GM19238 (cell line): Measurements from ENCODE around the gene CYP19A1.
"Not testable (repeated sequence)": the region's sequence is repeated elsewhere in the genome, so short reads cannot be mapped to it uniquely, and the experiment has no call there.

Experiments used
- DNase-seq: peaks from one replicate; pipeline ENCODE4 v3.0.0; 2011; ENCODE audit warnings: low spot score; ENCODE audit not compliant: insufficient read length

Gene CYP19A1

DNA sequence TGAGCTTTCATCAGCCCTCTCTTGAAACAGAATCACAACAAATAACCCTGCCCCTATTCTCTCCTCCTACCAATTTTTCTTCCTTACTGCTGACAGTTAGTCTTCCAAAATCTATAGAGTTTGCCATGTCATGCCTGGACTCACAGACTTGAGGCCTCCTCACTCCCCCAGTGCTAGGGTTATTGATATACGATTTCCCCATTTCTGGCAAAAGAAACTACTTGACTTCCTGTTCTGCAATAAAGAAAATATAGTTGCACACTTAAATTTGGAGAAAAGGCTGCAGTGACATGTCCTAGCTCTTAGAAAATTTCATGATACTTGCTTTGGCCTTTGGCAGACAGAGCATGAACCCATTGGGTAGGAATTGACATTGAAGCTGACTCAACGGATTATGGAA is 75.9 kb downstream of the CYP19A1 start:
- no peak for DNase-seq

DNA sequence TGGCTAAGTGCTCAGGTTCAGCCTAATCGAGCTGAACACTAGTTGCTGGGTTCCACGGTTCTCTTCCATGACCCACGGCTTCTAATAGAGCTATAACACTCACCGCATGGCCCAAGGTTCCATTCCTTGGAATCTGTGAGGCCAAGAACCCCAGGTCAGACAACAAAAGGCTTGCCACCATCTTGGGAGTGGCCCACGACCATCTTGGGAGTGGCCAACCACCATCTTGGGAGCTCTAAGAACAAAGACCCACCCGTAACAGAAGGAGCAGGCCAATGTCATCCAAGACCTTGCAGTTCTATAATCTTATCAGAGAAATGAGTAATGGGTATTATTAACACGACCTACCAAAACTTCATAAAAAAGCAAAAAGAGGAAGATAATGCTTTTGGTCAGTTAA is 77.3 kb downstream of the CYP19A1 start:
- DNase-seq = not testable (repeated sequence)

DNA sequence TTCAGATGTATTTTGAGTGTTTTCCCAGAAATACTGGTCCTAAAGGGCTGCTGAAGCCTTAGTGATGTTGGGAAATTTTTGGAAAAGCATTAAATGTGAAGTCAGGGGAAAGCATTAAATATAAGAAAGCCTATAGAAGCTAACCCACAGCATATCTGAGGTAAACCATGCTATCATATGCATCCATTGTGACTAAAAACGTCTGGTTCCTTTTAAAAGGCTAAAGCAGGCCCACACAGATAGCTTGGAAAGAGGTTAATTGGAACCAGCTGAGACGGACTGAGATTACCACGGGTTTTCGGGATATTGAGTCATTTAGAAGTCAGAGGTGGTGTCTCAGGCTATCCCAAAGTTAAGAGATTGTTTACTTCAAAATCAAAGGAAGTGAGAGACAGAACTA is 78.2 kb downstream of the CYP19A1 start:
- DNase-seq = no peak

DNA sequence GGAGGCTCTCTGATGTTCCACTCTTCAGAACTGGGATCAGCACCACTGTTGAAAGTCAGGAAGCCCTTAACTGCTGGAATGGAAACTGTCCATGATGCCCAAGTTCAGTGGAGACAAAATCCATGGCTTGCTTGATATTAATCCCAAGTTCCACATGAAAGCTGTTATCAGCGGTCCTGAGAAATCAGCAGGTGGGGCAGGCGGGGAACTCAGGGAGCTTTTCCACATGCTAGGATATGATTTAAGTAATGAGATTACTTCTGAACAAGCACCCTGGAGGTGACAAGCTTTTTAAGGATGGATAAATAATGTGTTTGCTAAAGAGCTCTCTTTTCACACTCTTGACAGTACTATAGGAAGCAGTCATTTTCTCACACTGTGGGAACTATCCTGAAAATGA is 82.9 kb downstream of the CYP19A1 start:
- DNase-seq = no peak

DNA sequence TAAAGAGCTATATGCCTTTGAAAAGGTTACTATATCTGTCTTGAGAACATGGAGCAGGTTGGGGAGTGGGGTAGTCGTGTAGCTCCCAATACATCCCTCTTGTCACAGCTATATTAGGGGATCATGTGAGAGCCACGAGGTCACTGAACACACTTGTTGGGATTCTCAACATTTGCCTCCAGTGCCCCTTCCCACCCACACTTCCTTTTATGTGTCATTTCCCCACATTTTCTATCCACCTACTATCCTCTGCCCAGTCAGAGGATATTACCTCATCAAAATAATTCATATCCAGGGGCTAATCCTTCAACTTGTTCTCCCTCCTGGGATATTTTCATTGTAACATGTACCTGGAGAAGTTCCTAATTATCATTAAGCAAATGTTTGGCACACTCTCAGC is 85.0 kb downstream of the CYP19A1 start:
- DNase-seq = no peak

DNA sequence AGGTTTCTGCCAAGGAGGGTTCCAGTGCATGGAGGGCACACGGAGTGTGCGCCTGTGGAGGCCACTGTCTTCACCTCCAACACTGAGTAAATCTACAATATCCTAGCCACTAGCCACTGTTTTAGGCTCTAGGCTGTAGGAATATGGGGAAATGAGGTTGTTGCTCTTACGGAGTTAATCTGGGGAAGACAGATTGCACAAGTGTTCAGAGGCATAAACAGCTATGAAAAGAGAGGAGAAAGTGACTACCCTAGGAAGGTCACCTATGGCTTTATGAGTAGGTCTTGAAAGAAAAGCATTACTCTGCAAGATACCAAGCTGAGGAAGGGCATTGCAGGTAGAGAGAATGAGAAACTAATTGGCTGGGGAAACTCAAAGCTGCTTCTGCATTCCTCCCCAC is 85.7 kb downstream of the CYP19A1 start:
- DNase-seq = no peak

DNA sequence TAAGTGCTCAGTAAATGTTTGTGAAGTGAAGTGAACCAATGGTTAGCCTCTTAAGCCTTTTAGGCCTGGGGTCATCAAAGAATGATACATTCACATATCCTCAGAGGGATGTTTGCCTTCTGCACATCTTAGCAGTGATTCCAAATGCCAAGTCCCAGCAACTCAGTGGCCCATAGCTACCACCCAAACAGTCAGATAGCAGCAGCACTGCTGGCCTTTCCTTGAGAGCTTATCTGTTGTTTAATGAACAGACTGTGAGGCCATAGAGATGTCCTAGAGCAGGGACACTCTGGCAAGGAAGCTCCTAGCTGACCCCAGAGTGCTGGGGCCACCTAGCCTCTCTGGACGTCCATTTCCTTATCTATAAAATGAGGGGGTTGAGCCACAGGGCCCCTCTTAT is 86.8 kb downstream of the CYP19A1 start:
- DNase-seq = no peak

DNA sequence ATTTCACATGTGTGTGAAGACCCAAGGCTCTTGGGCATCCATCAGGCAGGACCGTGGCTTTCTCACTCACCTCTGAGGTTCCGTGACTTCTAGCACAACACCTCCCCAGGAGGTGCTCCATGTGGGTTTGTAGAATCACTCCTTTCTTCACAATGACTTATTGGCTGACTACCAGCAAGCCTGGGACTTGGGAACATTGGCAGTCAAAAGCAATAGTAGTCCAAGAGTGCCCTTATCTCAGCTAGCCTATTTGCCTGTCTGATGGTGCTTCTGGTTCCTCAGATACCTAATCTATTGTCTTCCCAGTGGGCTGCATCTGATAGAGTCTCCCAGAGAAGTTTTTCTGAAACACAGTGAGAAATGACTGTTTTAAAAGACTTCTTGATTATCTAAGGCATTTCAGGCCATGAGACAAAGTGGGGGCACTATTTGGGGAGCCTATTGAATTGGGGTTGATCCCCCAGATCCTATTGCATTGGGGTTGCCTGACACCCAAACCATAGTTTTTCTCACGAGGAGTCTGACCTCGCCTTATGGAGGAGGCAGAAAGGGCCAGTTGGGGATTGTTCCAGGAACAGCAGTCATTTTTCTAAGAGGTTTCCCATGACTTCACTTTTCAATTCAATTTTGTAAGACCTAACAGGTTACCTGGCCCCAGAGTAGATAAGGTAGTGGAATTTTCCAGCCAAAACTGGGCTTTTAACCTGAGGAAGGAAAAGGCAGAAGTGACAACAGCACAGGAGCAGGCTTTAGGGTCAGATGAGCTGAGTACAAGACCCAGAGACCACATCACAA is 88.0 kb downstream of the CYP19A1 start:
- no peak for DNase-seq

DNA sequence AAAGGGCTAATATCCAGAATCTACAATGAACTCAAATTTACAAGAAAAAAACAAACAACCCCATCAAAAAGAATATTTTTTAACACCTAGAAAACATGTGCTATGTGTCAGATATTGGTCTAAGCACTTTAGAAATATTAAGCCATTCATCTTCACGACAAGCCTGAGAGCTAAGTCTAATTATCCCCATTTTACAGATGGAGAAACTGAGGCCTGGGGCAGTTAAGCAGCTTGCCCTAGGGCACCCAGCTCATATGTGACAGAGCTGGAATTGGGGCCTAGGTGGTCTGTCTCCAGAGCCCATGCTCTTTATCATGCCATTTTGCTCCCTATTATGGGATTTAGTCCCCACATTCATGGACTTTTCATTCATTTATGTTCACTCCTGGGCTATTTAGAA is 92.8 kb downstream of the CYP19A1 start:
- no peak for DNase-seq

DNA sequence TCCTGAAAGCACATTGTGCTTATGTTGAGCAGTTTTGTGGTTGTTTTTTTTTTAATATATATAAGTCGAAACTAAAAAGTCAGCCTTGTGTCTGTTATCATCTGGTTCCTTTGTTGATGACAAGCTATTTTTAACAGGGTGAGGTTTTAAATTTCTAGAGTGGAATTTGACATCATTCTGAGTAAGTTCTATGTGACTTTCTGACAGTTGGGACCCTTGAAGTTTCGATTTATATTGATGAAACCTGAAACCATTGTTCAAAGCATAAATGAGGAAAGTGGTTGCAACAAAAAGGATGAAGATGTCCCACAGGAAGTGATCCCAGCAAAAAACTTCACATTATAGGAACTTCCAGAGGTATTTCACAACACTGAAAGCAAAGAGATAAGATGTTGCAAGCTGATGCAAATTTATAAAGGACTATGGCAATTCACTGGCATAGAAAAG is 94.0 kb downstream of the CYP19A1 start:
- DNase-seq = no peak

DNA sequence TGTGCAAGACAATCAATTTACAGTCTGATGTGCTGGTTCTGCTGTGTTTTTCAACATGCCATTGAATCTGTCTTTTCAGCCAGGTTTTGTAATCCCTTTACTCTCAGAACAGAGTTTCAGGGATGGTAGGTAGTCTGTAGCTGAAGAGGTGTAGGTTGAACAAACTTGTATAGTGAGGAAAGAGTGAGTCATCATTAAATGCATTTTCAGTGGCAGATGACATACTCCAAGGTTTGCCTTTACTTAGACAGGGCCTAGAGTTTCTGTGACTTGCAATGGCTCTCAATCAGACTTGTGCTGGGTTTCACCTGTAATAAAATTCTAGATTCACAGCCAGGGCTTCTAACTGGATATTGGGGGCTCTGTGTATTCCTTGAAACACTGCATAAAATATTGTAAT is 94.6 kb downstream of the CYP19A1 start:
- no peak for DNase-seq

DNA sequence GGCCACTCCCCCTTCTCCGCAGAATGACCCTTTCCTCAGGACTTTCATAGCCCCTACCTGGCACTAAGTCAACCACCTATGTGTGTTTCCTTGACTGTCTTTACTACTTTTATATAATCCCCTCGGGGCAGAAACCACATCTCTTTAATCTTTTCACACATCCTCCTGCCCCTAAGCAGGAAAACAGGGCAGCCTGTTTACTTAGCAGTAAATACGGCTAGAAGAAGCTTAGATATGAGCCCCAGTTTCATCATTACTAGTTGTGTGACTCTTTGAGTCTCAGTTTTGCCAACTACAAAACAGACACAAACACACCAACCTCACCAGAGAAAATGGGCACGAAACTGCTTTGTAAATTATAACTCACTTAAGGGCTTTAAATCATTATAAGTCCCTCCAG is 98.3 kb downstream of the CYP19A1 start:
- no peak for DNase-seq

DNA sequence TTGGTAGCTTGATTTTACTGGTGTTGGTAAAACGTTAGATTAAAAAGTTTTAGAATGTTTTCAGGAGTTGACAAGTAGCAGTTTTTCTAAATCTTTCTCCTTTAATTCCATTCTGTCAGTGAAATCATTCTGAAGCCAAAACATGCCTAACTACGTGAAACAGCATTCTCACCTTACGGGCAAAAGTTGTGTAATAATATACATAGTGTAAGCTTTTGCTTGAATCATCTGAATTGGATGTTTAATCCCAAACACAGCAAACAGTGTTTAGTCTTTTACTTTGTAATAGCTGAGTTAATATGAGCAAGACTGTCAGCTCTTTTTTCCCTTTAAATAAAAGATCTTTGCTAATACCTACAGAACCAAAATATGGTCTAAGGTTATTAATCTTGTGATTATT is 100.6 kb downstream of the CYP19A1 start:
- DNase-seq = no peak

DNA sequence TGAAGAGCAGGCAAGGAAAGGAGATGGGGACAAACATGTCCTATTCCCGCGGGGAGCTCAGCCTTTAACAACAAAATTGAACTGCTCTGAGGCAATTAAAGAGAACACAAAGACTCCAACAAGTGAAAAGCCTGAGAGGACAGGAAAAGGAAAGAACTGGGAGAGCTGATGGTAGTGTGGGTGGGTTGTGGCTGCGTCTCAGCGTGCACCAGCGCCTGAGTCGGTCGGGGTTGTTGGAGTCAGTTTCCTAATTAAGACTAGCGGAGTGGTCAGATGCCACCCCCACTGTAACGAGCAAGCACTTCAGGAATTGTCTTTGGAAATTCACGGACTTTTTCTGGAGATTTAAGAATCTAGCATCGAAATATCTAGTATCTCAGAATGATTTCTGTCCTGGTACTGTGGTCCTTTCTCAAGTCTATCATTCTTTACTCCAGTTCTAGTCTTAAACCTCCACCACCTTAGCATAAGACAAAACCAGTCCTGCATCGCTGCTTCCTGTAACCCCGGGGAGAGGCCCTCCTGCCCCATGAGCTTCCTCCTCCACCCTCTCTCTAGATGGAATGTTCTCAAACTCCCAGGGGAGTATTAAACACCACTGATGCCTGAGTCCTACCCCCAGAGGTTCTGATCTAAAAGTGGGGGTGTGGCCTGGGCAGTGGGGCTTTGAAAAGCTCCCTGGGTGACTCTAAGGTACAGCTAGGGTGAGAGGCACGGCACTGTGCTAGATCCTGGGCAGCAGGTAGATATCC is 104.0 kb downstream of the CYP19A1 start:
- DNase-seq = no peak

DNA sequence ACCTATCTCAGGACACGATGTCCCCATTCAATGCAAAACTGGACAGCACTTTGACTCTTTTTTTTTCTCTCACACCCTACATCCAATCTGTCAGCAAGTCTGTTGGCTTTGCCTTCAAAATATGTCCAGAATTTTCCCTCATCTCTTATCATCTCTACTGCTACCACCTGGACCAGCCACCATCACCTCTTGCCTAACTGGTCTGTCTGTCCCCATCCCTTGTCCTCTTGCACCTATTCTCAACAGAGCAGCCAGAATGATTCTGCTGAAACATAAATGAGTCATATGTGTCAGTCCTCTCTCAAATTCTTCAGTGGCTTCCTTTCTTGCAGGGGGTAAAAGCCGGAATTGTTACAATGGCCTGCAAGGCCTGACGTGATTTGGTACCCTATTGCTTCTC is 105.8 kb downstream of the CYP19A1 start:
- no peak for DNase-seq

DNA sequence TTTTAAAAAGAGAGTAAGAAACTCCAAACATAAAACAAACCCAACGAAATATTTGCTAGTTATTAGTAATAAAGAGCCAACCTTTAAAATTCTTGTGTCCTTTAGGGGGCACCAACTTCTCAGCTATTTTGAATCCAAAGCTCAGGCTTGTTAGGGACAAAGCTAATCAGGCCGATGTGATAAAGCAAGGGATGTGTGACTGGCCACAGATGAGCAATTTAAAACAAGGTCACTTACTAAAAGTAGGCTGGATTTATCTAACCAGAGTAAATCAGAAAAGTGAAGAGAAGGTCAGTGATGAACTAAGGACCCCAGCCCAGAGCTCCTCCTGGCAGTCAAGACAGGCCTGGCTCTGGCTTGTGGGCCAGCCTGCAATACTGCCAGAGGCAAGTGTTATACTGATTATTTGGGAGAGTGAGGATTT is 108.5 kb downstream of the CYP19A1 start:
- no peak for DNase-seq

DNA sequence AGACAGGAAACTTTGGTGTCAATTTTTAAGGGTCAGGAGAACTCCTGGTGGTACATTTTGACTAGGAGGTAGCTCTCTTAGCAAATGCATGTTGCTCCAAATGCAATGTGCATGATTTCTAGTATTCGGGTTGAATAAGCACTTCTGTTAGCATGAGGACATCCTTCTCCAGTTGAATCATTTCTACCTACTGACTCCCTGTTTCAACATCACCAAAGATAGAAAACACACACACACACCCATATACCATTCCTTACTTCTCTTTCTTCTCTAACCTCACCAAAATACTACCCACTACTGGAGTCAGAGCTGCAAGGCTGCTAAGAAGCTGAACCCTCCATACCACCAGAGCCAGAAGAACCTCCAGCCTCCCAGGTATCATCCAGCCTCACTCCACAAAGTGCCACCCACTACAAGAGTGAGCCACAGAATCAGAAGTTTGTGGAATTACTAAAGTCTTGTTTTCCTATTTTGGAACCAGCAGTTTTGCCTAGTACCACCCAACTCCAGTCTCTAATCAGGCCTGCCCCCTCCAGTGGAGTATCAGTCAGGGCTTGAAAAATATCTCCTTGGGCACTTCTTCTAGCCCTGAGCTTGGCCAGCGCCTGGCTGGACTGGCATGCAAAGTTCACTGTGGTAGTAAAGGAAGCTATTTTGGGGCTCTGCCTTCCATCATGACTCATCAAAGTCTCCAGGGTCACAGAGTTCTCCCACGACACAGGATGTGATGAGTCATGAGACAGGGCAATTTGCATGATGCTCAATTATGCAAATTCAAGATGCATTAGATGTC is 110.3 kb downstream of the CYP19A1 start:
- peak; percentile 59 for DNase-seq

DNA sequence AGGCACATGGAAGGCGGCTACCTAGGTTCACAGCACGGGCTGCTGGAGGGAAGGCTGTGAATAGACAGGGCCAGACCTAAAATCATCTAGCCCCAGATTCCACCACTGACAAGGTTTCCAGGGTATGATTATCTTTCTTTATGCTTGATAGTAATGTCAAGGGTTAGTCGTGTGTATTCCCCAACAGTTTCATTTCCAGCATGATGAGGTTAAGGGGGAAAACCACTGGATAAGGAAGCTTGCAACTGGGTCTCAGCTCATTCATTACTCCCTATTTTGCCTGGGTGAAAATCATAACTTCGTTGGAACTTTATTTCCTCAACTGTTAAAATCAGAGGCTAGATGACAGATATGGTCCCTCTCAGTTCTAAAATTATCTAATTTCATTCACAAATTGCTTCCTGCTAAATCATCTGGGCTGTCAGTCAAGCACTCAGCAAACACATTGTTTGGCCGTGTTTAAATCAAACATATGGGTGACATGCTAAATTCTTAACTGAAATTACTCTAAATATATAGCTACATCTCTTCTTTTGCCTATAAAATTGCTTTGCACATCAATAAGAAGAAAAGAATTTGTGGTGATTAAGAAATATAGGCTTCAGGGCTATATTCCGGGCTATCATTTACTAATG is 111.7 kb downstream of the CYP19A1 start:
- DNase-seq = no peak

DNA sequence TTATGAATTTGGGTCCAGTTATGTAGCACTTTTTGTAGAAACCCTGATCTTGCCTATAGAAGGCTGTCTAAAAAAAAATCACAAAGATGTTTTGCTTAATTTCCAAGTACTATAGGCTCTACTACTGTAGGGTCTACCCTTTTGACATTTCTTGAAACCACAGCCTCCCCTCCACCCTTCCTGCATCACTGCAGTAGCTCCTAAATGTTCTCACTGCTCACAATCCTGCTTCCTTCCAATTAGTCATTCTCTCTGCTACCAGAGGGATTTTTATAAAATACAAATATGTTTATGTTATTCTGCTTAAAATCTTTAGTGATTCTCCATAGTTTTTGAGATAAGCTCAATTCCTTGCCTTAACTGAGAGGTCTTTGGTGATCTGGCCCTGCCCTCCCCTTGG is 114.0 kb downstream of the CYP19A1 start:
- DNase-seq = no peak

DNA sequence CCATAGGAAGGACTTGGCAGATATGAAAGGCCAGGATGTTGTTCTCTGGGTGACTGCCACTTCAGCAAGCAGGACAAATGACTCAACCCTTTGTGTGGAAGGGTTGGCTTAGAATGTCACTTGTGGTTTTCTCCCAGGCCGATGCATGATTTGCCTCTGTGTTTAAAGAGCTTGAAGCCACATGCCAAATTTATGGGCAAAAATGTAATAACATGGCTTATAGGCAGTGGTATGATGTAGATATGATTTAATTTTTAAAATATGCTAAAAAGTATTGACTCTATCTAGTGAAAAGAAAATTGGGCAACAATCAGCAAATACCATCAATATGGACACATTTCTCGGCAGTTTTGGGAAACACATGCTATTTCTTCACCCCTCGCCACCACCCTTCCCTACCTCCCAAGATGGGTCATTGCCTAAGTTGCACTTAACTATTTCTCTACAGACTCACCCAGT is 114.6 kb downstream of the CYP19A1 start:
- DNase-seq = no peak

DNA sequence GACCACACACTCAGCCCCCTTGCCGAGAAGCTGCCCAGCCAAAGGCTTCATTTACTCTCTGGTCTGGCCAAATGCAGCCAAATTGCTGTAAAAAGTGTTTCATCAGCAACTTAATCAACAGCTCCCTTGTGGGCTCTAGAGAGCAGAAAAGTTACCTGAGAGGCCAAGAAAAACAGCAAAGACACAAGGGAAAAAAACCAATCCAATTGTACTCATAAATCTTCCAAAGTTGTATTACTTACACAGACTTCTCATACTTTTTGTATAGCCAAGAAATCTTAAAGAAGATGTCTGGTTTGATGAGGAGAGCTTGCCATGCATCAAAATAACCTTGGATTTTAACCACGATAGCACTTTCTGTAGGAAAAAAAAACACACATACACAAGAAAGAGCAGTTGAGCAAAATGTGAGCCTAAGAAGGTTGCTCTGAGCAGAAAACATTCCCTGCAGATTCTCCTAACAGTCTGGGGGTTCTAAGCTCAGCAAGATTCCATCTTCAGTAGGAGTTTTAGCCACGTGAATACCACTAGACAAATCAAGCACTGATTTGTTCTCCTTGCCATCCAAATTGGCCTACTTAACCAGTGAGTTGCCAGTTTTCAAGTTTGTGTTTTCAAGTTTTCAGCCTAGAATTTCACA is 120.0 kb downstream of the CYP19A1 start:
- DNase-seq = no peak
